CD14-positive monocyte (primary cell): ENCODE measurements around the gene TTC31. TPM values are rescaled to one million over a fixed set of nuclear protein-coding genes. Genes with fewer than 3 reads are reported as not detected.

ENCODE experiments used
- DNase-seq, 3 donors: peaks; one replicate each; pipeline ENCODE4 v3.0.0-alpha.2; 2011 to 2022
- H2AFZ ChIP-seq: 2 replicates; pipeline ENCODE4 v1.6.0; 2012; ENCODE audit warnings: mild to moderate bottlenecking, low read depth, low read length, inconsistent platforms; ENCODE audit not compliant: insufficient read depth, poor library complexity, severe bottlenecking
- H3K27ac ChIP-seq, 2 donors: 1 replicate in 1 of 2; 2 replicates in 1 of 2; pipeline ENCODE4 v1.5.1; 2012 to 2013; ENCODE audit warnings: low read length in 2 of 2, control low read depth in 1 of 2, inconsistent platforms in 1 of 2, low read depth in 1 of 2, mild to moderate bottlenecking in 1 of 2
- H3K27me3 ChIP-seq, 2 donors: one replicate each; pipeline versions ENCODE4 v1.6.0 to v1.6.1; 2011 to 2013; ENCODE audit warnings: low read length in 2 of 2; ENCODE audit not compliant: control insufficient read depth in 2 of 2, insufficient read depth in 2 of 2
- H3K36me3 ChIP-seq, 2 donors: replicated peaks in 1 of 2; 1 replicate in 1 of 2; 2 replicates in 1 of 2; pipeline versions ENCODE4 v1.5.1 to v1.6.1; 2012 to 2013; ENCODE audit warnings: low read length in 2 of 2, control low read depth in 1 of 2, inconsistent platforms in 1 of 2, mild to moderate bottlenecking in 1 of 2; ENCODE audit not compliant: insufficient read depth in 2 of 2, control insufficient read depth in 1 of 2
- H3K4me1 ChIP-seq, 2 donors: 1 replicate in 1 of 2; 2 replicates in 1 of 2; pipeline versions ENCODE4 v1.5.1 to v1.6.1; 2012 to 2013; ENCODE audit warnings: low read length in 2 of 2, control low read depth in 1 of 2, inconsistent platforms in 1 of 2, mild to moderate bottlenecking in 1 of 2, moderate library complexity in 1 of 2; ENCODE audit not compliant: insufficient read depth in 2 of 2, control insufficient read depth in 1 of 2
- H3K4me2 ChIP-seq: replicated peaks from 2 replicates; pipeline ENCODE3; 2012; ENCODE audit warnings: low read length, moderate library complexity, mild to moderate bottlenecking; ENCODE audit not compliant: poor library complexity, severe bottlenecking; ENCODE audit errors: extremely low read depth
- H3K4me3 ChIP-seq, 3 experiments: fragments of 200-600 bp in 1 of 3; sonication (generic) in 1 of 3; replicated peaks in 1 of 3; 1 replicate in 2 of 3; 2 replicates in 1 of 3; pipeline ENCODE4 v1.5.1; 2011 to 2013; ENCODE audit warnings: low read length in 3 of 3, mild to moderate bottlenecking in 3 of 3, control low read depth in 2 of 3, low read depth in 2 of 3, inconsistent platforms in 1 of 3, moderate library complexity in 1 of 3
- H3K79me2 ChIP-seq: 2 replicates; pipeline ENCODE4 v1.6.0; 2012; ENCODE audit warnings: mild to moderate bottlenecking, control low read depth, inconsistent platforms, low read length, moderate library complexity; ENCODE audit not compliant: insufficient read depth
- H3K9ac ChIP-seq: 2 replicates; pipeline ENCODE4 v1.6.0; 2017; ENCODE audit warnings: low read length, mild to moderate bottlenecking; ENCODE audit not compliant: insufficient read depth, poor library complexity, severe bottlenecking
- H3K9me3 ChIP-seq, 2 donors: replicated peaks in 1 of 2; 1 replicate in 1 of 2; 2 replicates in 1 of 2; pipeline versions ENCODE4 v1.5.1 to v1.6.1; 2012 to 2013; ENCODE audit warnings: low read length in 2 of 2, control low read depth in 1 of 2; ENCODE audit not compliant: control insufficient read depth in 1 of 2, insufficient read depth in 1 of 2
- H4K20me1 ChIP-seq: 2 replicates; pipeline ENCODE4 v1.6.0; 2012; ENCODE audit warnings: mild to moderate bottlenecking, low read length, control low read depth, moderate library complexity; ENCODE audit not compliant: insufficient read depth
- H3K27ac Mint-ChIP-seq, 7 donors: one replicate each; pipeline ENCODE4 v1.8.0; 2020; ENCODE audit warnings: mild to moderate bottlenecking in 7 of 7, mixed read lengths in 7 of 7, moderate library complexity in 6 of 7, inconsistent platforms in 2 of 7
- H3K27me3 Mint-ChIP-seq, 3 donors: one replicate each; pipeline ENCODE4 v1.8.0; 2021 to 2022; ENCODE audit warnings: low read depth in 3 of 3, mild to moderate bottlenecking in 3 of 3, mixed read lengths in 3 of 3, moderate library complexity in 3 of 3, inconsistent platforms in 1 of 3
- H3K36me3 Mint-ChIP-seq, 2 donors: one replicate each; pipeline ENCODE4 v1.8.0; 2020; ENCODE audit warnings: mixed read lengths in 2 of 2, inconsistent platforms in 1 of 2, mild to moderate bottlenecking in 1 of 2
- H3K4me1 Mint-ChIP-seq: one replicate; pipeline ENCODE4 v1.8.0; 2020; ENCODE audit warnings: mild to moderate bottlenecking, mixed read lengths
- H3K4me3 Mint-ChIP-seq, 2 donors: one replicate each; pipeline ENCODE4 v1.8.0; 2020; ENCODE audit warnings: mild to moderate bottlenecking in 2 of 2, mixed read lengths in 2 of 2, moderate library complexity in 1 of 2
- H3K9me3 Mint-ChIP-seq, 7 donors: one replicate each; pipeline ENCODE4 v1.8.0; 2020 to 2022; ENCODE audit warnings: mixed read lengths in 7 of 7, mild to moderate bottlenecking in 6 of 7, moderate library complexity in 6 of 7, inconsistent platforms in 2 of 7
- WGBS: methylation state at CpG from one replicate; pipeline ENCODE4 v1.1.5; 2013; ENCODE audit warnings: missing lambda C conversion rate; ENCODE audit not compliant: insufficient coverage; 5-methylcytosine and 5-hydroxymethylcytosine counted together
- intact Hi-C, 2 donors: fragments of 100-400 bp; cut with micrococcal nuclease; formaldehyde crosslinking; loops; one replicate each; pipeline versions ENCODE4 v1.15.0 to v1.15.1; 2023
- polyA plus RNA-seq, 3 donors: library from polyadenylated mRNA; depleted of rRNA in 1 of 3; unstranded in 2 of 3; stranded (reverse) in 1 of 3; fragments of 300-500 nt in 2 of 3; fragments of >200 nt in 1 of 3; fragmentation: Illumina TruSeq in 2 of 3; gene quantifications; 1 replicate in 2 of 3; 2 replicates in 1 of 3; pipeline ENCODE4 v1.2.3, GENCODE V29; 2012 to 2021
- TF ChIP-seq, protein P1 (sequence below): fragments of 200-600 bp; IDR thresholded peaks from one replicate; pipeline ENCODE4 v1.8.0; 2022; ENCODE audit warnings: antibody characterized with exemption, mild to moderate bottlenecking

Gene TTC31
- polyA plus RNA-seq, 3 donors = 19.6 to 46.5 (median 21.3) TPM

DNA sequence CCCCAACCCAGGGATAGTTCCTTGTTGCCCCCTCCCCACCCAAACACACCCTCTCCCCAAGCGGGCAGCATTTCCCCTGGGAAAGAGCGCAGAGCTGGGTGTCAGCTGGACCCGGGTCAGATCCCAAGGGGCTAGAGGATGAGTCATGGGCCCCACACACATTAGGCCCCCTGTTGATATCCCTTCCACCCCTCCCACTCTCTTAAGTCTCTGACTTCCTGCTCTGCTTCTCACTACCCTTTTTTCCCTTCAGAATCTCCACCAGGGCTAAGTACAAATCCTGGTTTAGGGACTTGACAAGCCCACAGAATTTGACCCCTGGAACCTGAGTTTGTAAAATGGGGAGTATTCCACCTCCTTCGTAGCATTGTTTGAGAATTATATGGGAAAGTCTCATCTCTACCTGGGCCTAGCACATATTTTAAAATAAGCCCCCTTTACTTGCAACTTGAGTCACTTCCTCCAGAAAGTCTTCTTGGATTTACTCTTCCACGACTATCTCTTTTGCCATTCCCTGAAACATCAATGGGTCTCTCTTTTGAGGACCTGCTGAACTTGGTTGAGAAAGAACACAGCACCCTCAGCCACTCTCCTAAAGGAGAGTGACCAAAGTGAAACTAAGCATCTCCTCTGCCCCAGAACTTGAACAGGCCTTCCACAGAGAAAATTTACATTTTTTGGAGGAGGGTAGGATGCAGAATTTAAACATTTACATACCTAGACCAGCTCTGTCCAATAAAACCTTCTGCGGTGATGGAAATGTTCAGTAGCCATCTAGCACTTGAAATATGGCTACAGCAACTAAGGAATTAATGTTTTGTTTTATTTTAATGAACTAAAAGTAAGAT is 45.8 kb upstream of the TTC31 start:
- Histone ChIP-seq H4K20me1 (no peaks in the 10 kb centered on the region), H3K27me3 (peaks cover 10 to 31% of the 10 kb centered on the region in 2 donors), H3K4me2 (no peak overlapping the region), H2AFZ (no peak overlapping the region), H3K27ac (no peak overlapping the region), H3K9ac (no peak overlapping the region), H3K4me3 (no peak overlapping the region), H3K79me2 (no peaks in the 10 kb centered on the region), H3K36me3 (no peaks in the 10 kb centered on the region), H3K9me3 (peaks cover 0 to 12% of the 10 kb centered on the region in 2 donors), H3K4me1 (peaks cover 24 to 25% of the 10 kb centered on the region in 2 donors)
- DNase-seq = no peak
- H3K9me3 Mint-ChIP-seq = peaks cover 0 to 6% (median 2%) of the 10 kb centered on the region in 7 donors
- 47% methylated on average over 3 of the region's 6 CpGs for WGBS
- intact Hi-C loops = no loop called here
- TF ChIP-seq, protein P1, sequence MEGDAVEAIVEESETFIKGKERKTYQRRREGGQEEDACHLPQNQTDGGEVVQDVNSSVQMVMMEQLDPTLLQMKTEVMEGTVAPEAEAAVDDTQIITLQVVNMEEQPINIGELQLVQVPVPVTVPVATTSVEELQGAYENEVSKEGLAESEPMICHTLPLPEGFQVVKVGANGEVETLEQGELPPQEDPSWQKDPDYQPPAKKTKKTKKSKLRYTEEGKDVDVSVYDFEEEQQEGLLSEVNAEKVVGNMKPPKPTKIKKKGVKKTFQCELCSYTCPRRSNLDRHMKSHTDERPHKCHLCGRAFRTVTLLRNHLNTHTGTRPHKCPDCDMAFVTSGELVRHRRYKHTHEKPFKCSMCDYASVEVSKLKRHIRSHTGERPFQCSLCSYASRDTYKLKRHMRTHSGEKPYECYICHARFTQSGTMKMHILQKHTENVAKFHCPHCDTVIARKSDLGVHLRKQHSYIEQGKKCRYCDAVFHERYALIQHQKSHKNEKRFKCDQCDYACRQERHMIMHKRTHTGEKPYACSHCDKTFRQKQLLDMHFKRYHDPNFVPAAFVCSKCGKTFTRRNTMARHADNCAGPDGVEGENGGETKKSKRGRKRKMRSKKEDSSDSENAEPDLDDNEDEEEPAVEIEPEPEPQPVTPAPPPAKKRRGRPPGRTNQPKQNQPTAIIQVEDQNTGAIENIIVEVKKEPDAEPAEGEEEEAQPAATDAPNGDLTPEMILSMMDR = no peak
- peaks cover 26 to 34% (median 31%) of the 10 kb centered on the region in 3 donors for H3K27me3 Mint-ChIP-seq
- peaks cover 29% of the 10 kb centered on the region for H3K4me1 Mint-ChIP-seq
- no peak overlapping the region for H3K4me3 Mint-ChIP-seq
- H3K27ac Mint-ChIP-seq = no peak overlapping the region
- peaks cover 3 to 4% of the 10 kb centered on the region in 2 donors for H3K36me3 Mint-ChIP-seq

DNA sequence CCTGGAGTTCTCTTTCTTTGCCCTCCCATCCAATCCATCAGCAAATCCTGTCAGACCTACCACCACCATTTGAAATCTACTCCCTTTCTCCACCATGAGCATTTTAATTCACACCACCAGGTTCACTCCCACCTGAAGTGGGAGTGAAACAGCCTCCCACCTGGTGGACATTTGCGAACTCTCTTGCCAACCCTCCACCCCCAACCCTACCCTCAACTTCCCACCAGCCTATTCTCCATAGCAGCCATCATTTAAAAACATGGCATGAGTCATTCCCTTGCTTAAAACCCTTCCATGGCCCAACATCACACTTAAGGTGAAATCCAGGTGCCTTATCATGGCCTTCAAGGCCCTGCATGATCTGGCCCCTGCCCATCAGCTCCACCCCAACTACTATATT is 44.6 kb upstream of the TTC31 start:
- Histone ChIP-seq H3K4me1 (peaks cover 27 to 29% of the 10 kb centered on the region in 2 donors), H4K20me1 (no peaks in the 10 kb centered on the region), H2AFZ (no peak overlapping the region), H3K27me3 (peaks cover 19 to 41% of the 10 kb centered on the region in 2 donors), H3K36me3 (no peaks in the 10 kb centered on the region), H3K4me2 (no peak overlapping the region), H3K9me3 (peaks cover 0 to 19% of the 10 kb centered on the region in 2 donors), H3K4me3 (no peak overlapping the region), H3K79me2 (no peaks in the 10 kb centered on the region), H3K9ac (no peak overlapping the region), H3K27ac (no peak overlapping the region)
- intact Hi-C loops = no loop called here
- TF ChIP-seq, protein P1 = no peak
- Mint-ChIP-seq H3K27ac (peak overlapping the region in 1 of 7 donors; percentile 16), H3K36me3 (peaks cover 4 to 5% of the 10 kb centered on the region in 2 donors), H3K9me3 (peaks cover 0 to 9% (median 6%) of the 10 kb centered on the region in 7 donors), H3K27me3 (peaks cover 36 to 45% (median 40%) of the 10 kb centered on the region in 3 donors), H3K4me1 (peaks cover 32% of the 10 kb centered on the region), H3K4me3 (no peak overlapping the region)
- no peak for DNase-seq
- 100% methylated on average over 1 of the region's 1 CpG for WGBS
